Measurements from ENCODE around the gene TAOK1.

The TAOK1 gene

DNA sequence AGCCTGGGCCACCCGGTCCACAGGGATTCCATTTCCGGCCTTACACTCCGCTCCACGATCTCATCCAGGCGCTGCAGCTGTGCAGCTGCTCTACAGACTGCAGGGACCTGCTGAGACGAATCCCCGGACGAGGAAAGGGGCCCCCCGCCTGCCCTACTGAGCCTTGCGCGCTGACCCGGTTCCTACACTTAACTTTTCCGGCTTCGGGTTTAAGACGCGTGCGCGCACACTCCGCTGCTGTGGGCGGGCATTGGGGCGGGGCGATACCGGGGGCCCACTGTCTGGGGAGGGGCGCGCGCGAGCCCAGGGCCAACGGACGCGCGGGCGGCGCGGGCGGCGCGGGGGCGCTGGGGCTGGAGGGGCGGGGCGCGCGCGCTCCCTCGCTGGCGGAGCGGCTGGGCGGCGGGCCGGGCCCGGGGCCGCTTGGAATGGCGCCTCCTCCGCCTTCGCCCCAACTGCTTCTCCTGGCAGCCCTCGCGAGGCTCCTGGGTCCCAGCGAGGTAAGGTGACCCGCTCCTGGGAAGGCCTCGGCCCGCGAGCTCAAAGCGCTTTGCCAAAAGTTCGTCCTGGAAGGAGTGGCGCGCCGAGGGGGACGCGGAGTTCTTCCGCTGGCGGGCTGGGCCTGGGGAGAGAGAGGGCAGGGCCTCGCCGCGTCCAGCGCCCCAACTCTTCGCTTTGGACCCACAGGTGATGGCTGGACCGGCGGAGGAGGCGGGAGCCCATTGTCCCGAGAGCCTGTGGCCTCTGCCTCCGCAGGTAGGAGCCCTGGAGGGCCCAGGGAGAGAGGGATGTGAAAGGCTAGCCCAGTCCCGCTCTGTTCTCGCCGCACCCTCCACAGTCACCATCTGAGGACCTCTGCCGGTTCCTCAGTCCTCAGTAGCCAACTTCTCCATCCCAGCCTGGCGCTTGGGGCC, 178.4 kb downstream of the TAOK1 start, which contains the start of gene TP53I13:
TSS of gene TP53I13 (plus strand) at position 371 of the 914 bp plus-strand sequence. CDS start at position 429, 58 bp downstream.
- peak; percentile 81 to 83 for DNase-seq (ENCODE audit: low read depth in 1 of 2, low spot score in 1 of 2)

DNA sequence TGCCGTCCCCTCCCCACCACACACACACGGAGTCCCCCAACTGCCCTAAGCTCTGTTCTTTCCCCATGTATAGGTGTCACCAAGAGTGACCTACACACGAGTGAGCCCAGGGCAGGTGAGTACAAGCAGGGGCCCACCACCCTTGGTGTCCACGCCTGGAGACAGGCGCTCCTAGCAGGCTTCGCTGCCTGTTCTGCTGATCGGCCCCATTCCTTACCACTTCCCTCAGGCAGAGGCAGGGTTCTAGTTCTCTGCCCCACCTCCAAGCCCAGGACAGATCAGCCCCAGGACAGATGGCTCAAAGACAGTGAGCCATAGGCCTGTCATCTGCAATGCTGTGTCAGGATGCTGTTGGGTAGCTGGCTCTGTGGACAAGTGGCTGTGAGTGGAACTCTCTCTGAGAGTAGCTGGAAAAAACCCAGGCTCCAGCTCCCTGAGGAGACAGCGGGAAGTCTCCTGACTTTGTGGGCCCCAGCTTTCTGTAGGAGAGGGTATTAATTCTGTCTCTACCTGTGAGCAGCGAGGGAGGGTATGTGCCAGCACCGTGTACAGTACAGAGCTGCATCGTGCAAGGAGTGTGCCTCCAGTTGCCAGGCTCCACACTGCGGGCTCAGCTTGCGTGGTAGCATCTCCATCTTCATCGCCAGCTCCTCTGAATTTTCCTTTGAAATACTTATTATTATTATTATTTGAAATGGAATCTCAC, 179.2 kb downstream of the TAOK1 start:
- DNase-seq (ENCODE audit: low read depth in 1 of 2, low spot score in 1 of 2): no peak

DNA sequence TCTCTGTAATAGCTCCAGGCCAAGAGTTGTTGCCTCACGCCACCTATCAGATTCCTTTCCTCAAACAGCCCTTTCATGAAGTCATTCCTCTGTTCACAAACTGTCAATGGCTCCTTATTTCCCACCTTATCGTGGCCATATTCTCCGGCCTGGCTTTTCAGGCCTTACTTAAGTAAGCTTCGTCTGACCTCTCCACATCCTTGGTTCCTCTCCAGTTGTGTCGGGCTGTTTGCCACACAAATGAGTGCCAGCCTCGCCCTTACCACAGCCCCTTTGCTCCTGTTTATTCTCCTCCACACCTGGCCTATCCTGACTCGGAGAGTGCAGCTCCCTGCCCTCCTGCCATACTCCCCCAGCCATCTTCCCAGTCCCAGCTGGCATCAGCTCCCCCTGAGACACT, 180.4 kb downstream of the TAOK1 start:
- DNase-seq (ENCODE audit: low read depth in 1 of 2, low spot score in 1 of 2): no peak

DNA sequence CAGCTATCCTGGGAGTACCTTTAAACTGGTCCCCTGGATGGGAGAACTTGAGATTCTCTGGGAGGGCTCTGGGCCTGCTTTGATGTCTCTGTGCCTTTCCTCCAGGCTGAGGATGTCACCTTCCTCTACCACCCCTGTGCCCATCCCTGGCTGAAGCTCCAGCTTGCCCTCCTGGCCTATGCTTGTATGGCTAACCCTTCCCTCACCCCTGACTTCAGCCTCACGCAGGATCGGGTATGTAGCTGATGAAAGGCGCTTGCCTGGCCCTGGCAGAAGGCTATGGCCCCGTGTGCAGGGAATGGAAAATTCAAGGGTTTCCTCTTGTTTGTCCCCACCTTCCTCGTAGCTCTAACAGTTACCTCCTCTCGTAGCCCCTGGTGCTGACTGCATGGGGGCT, 181.3 kb downstream of the TAOK1 start:
- no peak for DNase-seq (ENCODE audit: low read depth in 1 of 2, low spot score in 1 of 2)

DNA sequence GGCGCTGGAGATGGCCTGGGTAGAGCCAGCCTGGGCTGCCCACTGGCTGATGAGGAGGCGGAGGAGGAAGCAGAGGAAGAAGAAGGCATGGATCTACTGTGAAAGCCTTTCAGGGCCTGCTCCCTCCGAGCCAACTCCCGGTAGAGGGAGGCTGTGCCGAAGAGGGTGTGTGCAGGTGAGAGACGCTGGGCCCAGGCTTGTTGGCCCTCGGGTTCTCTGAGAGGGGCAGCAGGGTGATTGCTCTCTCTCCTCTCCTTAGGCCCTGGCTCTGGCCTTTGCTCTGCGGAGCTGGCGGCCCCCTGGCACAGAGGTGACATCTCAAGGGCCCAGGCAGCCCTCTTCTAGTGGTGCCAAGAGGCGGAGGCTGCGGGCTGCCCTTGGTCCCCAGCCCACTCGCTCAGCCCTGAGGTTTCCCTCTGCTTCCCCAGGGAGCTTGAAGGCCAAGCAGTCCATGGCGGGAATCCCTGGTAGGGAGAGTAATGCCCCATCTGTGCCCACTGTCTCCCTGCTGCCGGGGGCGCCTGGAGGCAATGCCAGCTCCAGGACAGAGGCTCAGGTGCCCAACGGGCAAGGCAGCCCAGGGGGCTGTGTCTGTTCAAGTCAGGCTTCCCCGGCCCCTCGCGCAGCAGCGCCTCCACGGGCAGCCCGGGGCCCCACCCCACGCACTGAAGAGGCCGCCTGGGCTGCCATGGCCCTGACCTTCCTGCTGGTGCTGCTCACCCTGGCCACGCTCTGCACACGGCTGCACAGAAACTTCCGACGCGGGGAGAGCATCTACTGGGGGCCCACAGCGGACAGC, 181.9 kb downstream of the TAOK1 start:
- DNase-seq (ENCODE audit: low read depth in 1 of 2, low spot score in 1 of 2): no peak

DNA sequence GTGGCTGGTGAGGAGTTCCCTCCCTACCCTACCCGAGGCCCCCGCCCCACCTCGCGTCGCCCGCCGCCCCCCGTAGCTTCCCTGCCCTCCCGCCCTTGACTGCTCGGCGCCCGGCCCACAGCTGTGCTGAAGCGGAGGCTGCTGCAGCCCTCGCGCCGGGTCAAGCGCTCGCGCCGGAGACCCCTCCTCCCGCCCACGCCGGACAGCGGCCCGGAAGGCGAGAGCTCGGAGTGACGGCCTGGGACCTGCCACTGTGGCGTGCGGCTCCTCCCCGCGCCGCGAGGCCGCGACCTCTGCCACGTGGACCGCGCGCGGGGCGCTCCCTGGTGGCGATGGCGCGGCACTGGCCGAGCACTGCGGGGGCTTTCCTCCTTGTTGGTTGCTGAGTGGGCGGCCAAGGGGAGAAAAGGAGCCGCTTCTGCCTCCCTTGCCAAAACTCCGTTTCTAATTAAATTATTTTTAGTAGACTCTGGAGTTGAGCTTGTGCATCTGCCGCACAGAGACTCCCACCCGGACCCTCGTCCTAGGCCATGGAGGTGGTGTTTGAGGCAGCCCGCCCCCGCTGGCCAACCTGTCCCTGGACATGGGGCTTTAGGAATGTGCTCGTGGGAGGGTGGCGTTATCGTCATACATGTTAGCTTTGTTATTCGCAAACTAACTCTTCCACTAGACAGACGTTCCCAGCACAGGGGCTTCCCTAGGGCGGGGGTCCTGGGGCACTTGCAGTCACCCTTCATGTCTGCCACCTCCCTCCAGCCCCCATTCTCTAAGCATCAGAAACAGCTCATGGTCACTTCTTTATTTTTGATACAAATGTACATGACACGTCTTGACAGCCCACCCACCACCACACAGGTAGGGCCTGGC, 182.8 kb downstream of the TAOK1 start:
- peak in 1 of 2 donors; percentile 52 for DNase-seq (ENCODE audit: low read depth in 1 of 2, low spot score in 1 of 2)

DNA sequence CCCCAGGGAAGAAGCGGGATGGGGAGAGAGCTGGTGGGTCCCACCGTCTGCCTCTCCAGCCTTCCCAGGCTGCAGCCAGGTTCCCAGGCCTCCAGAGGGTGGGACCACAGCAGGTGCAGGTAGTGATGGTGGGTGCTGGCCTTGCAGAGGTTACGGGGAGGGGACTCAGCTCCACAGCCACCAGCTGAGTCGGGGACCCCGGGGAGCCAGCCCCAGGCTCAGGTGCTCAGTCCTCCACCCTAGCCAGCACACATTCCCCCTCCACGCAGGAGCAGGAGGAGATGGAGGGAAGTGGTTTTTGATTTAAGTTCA, 183.4 kb downstream of the TAOK1 start:
- no peak for DNase-seq (ENCODE audit: low read depth in 1 of 2, low spot score in 1 of 2)

DNA sequence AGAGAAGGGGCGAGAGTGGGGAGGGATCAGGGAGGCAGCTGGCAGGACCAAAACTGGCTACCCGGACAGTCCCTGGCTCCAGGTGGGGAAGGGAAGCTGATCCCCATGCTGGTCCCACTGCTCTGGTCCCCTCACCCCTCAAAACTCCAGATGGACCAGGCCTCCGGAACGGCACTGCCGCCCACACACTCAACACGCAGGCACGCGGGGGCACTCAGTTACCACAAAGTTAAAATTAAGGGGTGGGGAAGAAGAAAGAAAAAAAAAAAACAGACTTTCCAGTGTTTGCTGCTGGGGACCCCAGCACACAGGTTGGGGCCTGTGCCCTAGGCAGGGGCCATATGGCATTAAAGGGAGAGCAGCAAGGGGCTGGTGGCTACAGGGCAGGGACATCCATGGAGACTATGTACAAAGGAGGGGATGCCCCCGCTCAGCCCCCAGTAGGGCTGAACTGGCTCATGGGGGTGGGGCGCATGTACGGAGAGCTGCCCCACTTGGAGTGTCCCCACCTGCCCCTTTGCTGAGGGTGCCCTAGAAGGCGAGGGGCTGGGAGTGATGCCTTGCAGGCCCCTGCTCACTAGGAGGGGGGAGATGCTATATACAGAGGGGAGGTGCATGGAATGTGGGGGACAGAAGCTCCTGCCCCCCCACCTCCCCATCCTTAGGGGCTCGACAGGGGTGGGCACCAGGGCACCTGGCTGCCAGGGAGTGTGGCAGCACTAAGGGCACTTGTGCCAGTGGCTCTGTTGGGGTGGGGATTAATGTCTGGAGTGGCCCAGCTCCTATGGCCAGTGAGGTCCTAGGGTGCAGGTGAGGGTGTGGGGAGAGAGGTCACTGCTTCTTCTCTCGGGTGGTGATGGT, 183.9 kb downstream of the TAOK1 start:
- no peak for DNase-seq (ENCODE audit: low read depth in 1 of 2, low spot score in 1 of 2)

DNA sequence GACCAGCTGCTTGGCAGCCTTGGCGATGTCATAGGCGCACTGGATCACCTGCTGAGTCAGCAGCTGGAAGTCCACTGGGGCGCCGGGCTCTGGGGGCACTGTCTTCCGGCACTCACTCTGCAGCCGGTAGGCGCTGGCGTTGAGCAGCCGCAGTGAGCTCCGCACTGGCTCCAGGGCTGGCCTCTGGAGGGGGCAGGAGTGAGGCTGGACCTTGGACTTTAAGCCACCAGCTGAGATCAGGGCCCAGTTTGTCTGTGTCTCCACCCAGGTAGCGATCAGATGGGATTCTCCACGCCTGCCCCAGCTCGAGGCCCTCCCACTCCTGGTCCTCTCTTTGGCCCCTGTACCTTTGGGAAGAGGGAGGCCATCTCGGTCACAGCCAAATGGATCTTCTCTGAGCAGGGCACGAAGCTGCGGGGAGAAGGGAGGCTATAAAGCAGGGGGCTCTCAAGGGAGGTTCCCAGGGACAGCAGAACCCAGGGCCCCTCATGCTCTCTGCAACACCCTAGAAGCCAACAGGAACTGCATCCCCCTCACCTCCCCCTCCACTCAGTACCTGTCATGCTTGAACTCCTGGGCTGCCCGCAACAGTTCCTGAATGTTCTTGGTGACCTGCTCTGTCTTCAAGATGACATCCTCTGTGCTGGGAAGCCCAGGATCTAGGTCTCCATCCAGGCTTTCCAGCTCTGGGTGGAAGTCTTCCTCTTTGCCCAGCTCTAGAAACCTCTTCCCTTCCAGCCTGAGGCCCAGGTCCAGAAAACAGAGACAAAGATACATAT, 184.8 kb downstream of the TAOK1 start:
- no peak for DNase-seq (ENCODE audit: low read depth in 1 of 2, low spot score in 1 of 2)

DNA sequence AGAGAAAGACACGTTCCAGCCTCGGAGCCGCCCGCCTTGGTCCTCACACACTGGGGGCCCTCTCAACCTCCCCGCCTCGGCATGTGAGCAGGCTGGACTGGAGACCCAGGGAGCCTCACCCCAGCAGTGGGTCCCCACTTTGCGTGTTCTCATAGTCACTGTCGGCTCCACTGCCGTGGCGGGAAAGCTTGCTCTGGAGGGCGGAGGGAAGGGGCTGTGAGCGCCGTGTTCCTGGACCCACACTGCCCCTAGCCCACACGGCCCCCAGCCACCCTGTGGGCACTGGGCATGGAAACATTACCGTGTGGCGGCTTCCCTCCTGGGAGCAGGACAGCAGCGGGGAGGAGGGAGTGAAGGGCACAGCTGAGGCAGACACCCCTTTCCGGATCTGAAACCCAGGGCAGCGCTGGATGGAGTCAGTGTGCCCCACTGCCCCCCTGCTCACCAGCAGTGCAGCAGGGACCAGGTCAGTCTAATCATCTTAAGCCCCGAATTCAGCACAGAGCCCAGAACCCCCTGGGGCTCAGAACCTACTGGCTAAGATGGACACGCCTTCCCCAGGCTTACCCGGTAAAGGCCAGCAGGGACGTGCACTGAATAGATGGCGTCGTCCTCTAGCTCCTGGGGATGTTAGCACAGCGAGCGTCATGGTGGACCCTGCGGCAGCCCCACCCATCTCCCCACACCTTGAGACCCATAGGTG, 185.5 kb downstream of the TAOK1 start:
- DNase-seq (ENCODE audit: low read depth in 1 of 2, low spot score in 1 of 2): no peak

DNA sequence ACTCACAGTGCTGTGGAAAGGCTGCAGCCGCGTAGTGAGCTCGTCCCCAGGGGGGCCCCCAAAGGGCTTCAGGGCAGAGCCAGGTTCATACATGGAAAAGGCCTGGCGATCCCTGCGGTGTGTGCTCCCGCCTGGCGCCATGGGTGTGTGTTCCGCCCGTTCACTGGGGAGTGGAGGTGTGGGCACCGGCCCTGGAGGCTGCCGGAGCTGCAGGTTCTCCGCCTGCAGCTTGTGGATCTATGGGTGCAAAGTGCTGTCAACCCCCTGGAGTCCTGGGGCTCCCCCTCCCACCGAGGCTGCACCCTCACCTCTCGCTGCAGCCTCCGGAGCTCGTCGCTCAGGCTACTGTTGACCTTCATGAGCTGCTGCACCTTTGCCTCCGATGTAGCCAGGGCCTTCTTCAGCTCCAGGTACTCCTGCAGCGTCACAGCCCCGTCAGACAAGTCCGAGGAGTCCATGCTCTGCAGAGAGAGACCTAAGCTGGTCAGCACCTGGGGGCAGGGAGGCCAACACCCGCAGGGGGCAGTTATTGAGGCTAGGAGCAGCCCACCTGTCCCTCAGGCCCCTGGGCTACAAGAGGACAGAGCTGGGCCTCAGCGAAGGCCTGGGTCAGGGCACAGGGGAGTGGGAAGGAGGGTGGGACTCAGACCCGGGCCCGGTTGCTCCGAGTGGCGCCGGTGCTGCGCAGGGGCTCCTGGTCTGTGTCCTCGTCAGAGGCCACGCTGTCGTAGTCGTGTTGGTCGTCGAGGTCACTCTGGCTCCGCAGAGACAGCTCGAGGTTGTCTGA, 186.2 kb downstream of the TAOK1 start:
- no peak for DNase-seq (ENCODE audit: low read depth in 1 of 2, low spot score in 1 of 2)

DNA sequence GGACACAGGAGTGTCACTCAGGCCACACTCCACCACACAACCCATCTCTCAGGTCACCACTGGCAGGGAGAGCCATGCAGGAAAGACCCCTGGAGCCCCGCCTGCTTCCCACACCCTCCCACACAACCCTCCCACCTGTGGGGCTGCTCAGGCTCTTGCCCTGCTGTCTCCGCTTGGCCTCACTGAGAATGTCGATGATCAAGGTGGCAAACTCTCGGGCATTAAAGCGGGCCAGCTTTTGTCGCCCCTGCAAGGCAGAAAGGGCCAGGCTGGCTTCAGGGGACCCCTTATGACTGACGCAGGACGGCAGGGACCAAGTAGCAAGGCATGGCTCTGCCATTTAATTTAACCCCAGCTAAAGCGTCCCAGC, 186.8 kb downstream of the TAOK1 start:
- no peak for DNase-seq (ENCODE audit: low read depth in 1 of 2, low spot score in 1 of 2)

DNA sequence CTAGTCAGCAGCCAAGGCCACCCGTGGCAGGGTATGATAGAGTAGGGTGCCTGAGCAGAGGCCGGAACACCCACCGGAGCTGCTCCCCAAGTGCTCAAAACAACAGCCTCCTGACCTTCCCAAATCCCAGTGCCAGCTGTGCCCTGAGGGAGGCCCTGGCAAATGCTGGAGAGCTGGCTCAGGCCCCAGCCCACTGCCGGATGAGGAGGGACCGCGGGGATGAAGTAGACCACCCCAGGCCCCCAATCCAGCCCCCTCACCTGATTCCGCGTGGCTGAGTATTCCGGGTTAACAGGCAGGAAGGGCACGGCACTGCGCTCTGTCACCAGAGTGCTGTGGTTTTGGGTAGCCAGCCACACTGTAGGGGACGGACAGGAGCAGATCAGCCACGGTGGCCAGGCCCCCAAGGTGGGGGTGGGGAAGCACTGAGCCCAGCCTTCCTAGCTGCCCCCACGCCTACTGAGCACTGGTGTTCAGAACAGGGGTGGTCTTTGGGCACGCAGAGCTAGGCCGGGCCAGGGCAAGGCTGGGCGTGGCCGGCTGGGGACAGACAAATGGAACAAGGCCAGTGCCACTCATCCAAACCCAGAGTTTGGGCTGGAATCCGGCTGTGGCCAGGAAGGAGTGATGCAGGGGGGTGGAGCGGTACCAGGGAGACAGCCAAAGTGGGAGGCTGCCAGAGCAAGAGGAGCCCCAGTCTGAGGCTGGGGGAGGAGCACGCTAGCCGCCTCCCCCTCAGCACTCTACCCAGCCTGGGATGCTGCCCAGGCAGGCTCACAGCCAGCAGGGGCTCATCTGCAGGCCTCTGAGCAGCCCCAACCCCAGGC, 187.4 kb downstream of the TAOK1 start:
- DNase-seq (ENCODE audit: low read depth in 1 of 2, low spot score in 1 of 2): no peak

DNA sequence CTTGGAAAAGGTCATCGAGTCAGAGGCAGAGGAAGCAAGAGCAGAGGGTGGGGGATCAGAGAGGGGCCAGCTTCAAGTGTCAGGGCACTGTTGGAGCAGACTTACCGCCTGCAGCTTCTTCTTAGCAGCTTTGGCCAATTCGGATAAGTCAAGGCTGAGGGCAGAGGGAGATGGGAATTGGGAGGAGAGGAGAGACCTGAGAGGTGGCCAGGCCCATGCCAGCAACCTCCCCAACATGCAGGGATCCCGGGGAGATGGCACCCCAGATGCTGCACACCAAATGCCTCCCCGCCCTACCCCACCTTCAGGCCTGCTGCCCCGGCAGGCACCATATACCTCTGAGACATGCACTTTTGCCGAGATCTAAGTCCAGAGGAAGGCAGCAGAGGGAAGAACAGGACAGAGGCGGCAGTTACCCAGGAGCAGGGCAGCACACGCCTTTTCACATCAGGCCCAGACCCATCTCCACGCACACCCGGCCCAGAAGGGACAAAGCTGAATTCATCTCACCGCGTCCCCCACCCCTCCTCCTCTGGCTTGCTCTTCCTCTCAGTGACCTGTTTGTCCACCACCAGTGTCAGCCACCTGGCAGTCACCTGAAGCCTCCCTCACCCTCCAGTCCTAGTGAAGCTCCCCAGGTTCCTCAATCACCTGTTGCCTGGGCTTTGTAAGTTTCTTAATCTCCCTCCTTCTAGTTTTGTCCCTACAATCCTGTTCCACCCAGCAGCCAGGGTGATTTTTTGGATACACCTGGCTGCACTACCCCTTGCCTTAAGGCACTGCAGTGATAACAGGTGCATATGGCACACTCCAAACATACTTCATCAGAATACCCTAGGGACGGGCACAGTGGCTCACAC, 188.7 kb downstream of the TAOK1 start:
- no peak for DNase-seq (ENCODE audit: low read depth in 1 of 2, low spot score in 1 of 2)

DNA sequence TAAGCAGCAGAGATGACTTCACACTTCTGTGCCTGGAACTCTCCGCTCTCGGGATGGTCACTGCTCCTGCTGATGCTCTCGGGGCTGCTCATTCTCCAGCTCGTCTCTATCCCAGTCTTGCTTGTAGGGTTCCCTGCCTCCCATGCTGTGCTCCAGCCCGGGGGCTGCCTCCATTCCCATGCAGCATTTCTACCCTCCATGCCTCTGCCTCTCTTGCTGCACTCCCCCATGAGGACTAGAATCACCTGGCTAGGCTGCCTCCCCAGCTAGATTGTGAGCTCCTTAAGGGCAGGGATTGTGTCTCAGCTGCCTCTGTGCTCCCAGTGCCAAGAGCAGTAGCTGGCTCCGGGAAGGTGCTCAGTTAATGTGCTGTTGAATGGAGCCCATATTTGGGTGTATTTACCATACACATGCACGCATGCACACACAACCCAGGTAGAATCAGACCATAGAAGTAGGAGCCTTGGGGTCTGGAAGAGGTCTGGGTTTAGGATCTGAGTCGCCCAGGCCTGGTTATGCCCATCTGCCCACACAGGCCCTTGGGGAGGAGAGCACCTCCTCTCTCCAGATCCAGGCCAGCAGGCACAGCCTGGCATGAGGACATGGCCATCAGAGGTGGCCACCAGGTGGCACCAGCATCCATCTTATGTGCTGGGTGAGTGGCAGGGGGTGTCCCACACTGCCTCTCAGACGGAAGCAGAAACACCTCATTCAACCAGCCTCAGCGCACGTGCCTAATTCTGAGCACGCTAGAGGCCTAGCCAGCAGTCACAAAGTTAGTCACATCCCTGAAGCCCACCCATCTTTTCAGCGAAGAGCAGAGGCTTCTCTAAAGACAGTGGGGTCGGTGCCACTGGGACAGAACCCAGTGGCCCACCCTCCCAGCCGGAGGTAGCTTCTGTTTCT, 190.0 kb downstream of the TAOK1 start:
- peak; percentile 82 to 83 for DNase-seq (ENCODE audit: low read depth in 1 of 2, low spot score in 1 of 2)

Measured in activated T-helper 1 cell treated with anti-CD3 and anti-CD28 coated beads, Interleukin-2, amount 50 U/mL, for 16 hours (primary cell).